DMS 273 (cell line): ENCODE measurements around the gene CWF19L2.
"Not testable (repeated sequence)": the region's sequence is repeated elsewhere in the genome, so short reads cannot be mapped to it uniquely, and the experiment has no call there.

Experiments
- DNase-seq: peaks from one replicate; lab custom pipeline; 2025; ENCODE audit not compliant: unreplicated experiment; lab: John Stamatoyannopoulos, UW

Gene CWF19L2

DNA sequence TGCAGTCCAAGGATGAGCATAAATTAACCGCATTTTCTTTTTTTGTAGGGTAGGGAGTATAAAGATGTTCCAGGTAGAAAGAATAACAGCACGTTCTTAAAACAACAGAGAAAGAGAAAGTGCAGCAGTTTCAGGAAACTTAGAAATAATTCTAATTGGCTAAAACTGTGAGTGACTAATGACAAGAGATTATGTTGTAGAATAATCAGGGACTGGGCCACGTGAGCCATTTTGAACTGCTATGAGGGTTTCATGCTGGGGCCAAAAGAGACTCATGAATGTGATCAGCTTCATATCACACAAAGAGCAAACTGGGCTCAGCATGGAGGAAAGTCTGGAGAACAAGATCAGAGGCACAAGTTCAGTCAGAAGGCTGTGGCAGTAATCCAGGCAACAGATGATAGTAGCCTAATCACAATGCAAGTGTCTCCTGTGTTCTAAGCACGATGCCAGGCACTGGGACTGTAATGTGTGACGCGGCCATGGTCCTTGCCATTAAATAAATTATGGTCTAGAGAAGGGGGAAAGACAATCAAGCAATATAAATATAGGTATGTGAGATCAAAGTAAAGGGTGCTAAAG is 17.9 kb downstream of the CWF19L2 start:
- DNase-seq, result no peak

DNA sequence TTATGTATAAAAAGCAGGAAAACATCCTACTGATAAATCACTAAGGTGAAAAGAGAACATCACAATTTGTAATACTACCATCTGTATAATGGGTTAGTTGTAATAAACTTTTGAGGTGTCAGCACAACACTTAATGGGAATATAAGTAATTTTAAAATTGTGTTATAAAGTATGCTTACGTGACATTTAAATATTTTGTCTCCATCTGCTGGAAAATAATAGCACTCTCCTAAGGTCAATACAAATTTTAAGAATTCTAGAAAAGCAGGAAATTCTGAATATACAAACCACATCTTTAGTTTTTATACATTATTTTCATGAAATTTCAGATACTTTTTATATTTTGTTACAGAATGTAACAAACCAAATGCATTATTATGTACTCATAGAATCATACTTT is 19.5 kb downstream of the CWF19L2 start:
- DNase-seq, result no peak

DNA sequence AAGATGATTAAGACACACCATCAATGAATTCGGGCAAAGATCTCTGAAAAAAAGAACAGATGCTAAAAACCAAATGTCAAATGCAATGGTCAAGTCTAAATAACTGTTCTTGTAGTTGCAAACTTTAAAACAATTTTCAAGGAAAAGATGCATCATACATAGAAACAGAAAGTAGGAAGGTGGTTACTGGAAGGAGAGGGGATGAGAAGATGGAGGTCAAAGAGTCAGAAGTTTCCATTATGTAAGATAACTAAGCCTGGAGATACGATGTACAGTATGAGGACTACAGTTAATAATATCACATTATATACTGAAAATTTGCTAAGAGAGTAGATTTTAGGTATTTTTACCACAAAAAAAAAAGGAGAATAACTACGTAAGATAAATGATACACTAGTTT is 27.1 kb downstream of the CWF19L2 start:
- no peak for DNase-seq

GRCh38 chr11:107427569-107428180 is 29.9 kb downstream of the CWF19L2 start:
- no peak for DNase-seq

DNA sequence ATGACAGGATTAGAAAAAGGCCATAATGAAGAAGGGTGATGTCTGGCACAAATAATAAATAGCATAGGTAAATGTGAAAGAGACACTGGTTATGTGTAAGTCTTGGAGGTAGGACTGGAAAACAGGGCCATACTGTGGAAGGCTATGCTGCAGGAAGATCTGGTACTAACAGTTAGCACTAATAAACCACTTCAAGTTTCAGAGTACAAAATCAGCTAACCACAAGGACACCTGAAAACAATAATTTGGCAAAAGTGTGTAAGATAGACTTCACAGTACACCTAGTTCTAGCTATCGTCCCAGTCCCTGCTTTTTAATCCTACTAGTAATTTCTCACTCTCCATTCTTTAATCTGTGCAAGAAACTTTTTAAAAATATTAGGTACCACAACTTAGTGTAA is 44.3 kb downstream of the CWF19L2 start:
- no peak for DNase-seq

GRCh38 chr11:107408762-107409211 is 48.8 kb downstream of the CWF19L2 start:
- DNase-seq, result no peak

DNA sequence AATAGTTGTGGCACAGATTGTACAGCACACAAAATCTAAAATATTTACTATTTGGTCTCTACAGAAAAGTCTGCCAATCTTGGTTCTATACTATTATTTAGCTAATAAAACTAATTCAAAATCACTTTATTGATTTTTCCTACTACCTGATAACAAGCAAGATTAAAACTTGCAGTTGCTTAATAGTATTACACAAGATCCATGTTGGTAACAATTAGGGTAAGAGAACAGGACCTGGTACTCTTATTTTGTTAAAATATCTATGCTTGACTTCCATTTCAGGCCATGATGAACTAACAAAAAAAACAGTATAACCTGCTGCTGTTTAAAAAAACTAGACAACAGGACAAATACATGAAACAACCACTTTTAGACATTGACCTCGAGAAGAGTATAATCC is 52.4 kb downstream of the CWF19L2 start:
- no peak for DNase-seq

DNA sequence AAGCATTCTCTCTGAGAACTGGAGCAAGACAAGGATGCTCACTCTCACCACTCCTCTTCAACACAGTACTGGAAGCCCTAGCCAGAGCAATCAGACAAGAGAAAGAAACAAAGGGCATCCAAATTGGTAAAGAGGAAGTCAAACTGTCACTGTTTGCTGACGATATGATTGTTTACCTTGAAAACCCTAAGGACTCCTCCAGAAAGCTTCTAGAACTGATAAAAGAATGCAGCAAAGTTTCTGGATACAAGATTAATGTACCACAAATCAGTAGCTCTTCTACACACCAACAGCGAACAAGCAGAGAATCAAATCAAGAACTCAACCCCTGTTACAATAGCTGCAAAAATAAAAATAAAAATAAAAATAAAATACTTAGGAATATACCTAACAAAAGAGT is 56.5 kb downstream of the CWF19L2 start:
- DNase-seq, result not testable (repeated sequence)

- DNase-seq, result no peak
Observed at GRCh38 chr11:107397357-107397756, 60.3 kb downstream of the CWF19L2 start.

DNA sequence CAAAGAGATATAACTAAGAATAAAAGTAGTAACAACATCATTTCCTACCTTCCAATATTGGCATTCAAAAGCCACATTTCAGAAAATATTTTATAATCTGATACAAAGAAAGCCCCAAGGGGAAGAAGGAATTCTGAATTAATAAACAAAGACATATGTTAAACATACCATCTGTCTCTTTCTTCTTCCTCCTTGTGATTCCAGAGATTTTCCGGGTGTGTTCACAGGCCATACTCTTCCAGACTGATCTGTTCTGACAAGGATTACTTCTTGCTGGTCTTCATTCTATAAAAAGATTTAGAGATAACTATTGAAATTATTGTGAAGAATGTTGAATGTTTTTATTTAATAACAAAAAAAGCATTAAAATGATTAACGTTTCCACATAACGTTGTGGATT is 65.0 kb downstream of the CWF19L2 start:
- DNase-seq, result peak; percentile 1

DNA sequence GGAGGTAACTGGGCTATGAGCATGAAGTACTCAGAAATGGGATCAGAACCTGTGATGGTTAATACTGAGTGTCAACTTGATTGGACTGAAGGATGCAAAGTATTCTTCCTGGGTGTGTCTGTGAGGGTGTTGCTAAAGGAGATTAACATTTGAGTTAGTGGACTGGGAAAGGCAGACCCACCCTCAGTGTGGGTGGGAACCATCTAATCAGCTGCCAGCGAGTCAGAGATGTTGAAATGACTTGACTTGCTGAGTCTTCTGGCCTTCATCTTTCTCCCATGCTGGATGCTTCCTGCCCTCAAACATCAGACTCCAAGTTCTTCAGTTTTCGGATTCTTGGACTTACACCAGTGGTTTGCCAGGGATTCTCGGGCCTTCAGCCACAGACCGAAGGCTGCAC is 66.9 kb downstream of the CWF19L2 start:
- not testable (repeated sequence) for DNase-seq

DNA sequence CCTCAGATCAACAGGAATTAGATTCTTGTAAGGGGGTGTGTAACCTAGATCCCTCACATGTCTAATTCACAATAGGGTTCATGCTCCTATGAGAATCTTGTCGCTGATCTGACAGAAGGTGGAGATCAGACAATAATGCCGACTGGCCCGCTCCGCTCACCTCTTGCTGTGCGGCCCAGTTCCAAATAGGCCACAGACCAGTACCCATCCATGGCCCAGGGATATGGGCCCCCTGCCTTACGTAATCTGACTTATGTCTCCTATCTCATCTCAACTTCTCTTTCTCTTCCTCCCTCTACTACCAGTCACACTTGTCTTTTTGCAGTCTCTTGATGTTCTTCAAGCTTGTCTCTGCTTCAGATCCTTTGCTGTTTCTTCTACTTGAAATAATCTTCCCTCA is 70.0 kb downstream of the CWF19L2 start:
- DNase-seq, result no peak

DNA sequence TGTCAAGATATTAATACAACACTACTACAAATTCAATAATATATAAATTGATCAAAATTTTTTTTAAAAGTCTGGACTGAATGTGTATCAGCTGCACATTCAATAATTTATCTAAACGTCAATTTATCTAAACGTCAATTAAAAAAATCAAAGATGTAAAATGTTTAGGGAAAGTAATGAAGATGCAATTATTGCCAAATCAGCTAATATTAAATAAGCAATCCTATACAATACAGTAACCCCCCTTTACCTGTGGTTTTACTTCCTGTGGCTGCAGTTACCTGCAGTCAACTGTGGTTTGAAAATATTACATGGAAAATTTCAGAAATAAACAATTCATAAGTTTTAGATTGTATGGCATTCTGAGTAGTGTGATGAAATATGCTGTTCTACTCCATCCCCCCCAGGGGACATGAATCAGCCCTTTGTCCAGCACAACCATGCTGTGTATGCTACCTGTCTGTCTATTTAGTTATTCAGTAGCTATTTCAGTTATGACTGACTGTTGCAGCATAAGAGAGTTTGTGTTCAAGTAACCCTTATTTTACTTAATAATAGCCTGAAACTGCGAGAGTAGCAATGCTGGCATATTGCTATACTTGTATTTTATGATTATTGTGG is 72.2 kb downstream of the CWF19L2 start:
- no peak for DNase-seq

GRCh38 chr11:107384144-107384852 is 73.3 kb downstream of the CWF19L2 start:
- no peak for DNase-seq

DNA sequence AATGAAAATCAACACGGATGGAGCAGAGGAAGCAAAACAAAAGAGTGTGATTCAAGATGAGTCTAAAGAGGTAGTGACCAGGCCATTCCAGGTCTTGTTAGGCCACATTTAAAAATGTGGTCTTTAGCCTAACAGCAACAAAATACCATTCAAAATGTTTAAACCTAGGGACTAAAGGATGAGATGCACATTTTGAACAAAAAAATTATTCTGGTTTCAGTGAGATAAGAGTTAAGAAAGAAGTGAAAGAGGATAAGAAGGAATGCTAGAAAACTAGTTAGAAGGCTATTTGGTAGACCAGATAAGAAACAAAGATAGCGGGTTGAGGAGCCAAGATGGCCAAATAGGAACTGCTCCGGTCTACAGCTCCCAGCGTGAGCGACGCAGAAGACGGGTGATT is 85.2 kb downstream of the CWF19L2 start:
- no peak for DNase-seq

- DNase-seq, result no peak
Observed at GRCh38 chr11:107370390-107370789, 87.2 kb downstream of the CWF19L2 start.

DNA sequence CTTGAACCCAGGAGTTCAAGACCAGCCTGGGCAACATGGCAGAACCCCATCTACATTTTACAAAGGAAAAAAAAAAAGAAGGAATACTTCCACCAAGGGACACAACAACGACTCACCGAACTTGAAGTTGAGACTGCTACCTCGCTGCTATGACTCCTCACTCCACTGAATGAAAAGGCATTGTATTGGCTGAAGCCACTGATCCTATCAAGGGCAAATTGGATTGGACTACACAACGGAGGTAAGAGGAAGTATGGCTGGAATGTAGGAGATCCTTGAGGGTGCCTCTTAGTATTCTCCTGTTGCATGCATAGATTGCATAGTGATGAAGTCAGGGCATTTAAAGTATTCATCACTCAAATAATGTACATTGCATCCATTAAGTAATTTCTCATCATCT is 97.9 kb downstream of the CWF19L2 start:
- no peak for DNase-seq

DNA sequence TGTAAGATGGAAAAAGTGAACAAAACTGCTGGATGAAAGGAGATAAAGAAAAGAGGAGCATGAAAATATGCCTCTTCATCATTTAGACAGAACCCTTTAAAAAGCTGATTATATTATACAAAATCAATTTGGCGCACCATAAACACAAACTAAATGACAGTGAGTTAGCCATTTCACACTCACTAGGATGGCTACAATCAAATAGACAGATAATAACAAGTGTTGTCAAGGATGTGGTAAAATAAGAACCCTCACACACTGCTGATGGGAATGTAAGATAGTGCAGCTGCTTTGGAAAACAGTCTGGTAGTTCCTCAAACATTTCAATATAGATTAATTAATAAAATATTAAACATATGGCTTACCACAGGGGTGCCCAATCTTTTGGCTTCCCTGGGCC is 99.7 kb downstream of the CWF19L2 start:
- no peak for DNase-seq

DNA sequence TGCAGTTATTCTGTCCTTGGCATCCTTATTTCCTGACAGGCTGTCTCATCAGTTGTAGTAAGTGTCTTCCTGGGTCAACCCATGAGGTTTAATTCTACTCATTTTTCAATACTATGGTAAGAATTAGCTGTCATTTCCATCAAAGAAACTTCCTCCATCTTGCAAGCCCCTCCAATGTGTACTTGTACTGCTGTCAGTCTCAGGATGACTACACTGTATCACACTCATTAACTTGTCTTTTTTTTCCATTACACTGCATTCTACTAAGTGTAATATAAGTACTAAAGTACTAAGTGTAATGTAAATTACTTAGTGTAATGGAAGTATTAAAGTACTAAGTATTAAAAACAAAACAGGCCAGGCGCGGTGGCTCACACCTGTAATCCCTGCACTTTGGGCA is 102.8 kb downstream of the CWF19L2 start:
- DNase-seq, result no peak

DNA sequence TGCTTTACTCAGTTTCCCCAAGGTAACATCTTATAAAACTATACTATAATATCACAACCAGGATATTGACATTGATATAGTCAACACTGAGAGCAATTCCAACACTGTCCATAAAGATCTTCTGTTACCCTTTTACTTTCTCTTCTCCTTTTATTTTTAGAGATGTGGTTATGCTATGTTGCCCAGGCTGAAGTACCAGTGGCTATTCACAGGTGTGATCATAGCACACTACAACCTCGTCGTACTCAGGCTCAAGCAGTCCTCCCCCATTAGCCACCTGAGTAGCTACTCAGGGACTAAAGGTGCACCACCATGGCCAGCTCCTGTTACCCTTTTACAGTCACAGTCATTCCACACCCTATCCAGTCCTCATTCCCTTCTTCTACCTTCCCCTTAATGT is 119.7 kb downstream of the CWF19L2 start:
- DNase-seq, result no peak

GRCh38 chr11:107331728-107332127 is 125.9 kb downstream of the CWF19L2 start:
- DNase-seq, result no peak

- no peak for DNase-seq
Observed at GRCh38 chr11:107329164-107329563, 128.5 kb downstream of the CWF19L2 start.
